Measurements from ENCODE around the gene CSF2RB. TPM values are rescaled to one million over a fixed set of nuclear protein-coding genes. Genes with fewer than 3 reads are reported as not detected.

Gene CSF2RB
- total RNA-seq, 1 experiment from 2014 or later = not detected

DNA sequence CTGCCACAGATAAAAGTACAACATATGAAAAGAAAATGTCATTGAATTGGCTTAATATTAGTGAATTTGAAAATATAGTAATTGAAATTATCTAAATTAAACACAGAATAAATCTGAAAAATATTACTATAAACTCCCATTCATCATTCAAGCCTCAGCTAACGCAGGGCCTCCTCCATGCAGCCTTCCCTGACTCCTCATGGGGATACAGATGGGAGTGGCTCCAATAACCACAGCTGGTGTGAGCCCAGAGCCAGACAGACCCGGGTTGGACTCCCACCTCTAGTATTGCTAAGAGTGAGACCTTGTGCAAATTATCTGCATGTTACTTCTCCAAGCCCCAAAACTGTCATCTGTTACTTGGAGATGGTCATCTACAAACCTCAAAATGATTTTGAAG lies 44.9 kb downstream of the CSF2RB start:
- Mint-ChIP-seq H3K4me3 (no peak overlapping the region), H3K27me3 (ENCODE audit: low read depth) (peaks cover 39% of the 10 kb centered on the region), H3K27ac (no peak overlapping the region), H3K36me3 (ENCODE audit: insufficient read depth in 1 of 3, low read depth in 3 of 3) (peaks cover 3 to 10% (median 9%) of the 10 kb centered on the region in 3 experiments; a peak in 6 of 7 replicates), H3K4me1 (peaks cover 10 to 20% of the 10 kb centered on the region in 2 experiments), H3K9me3 (peaks cover 18 to 20% of the 10 kb centered on the region in 2 experiments)
- Histone ChIP-seq H3K27me3 (ENCODE audit: insufficient read depth, low read length) (no peaks in the 10 kb centered on the region), H2BK5ac (ENCODE audit: insufficient read length, low read length) (no peak overlapping the region), H3T11ph (ENCODE audit: low read length) (no peak overlapping the region), H2BK120ac (ENCODE audit: low read depth, low read length, poor library complexity, severe bottlenecking) (no peak overlapping the region), H4K5ac (ENCODE audit: insufficient read length, low read depth, low read length) (no peak overlapping the region), H2BK12ac (ENCODE audit: insufficient read length, low read depth, low read length) (no peak overlapping the region), H3K79me2 (ENCODE audit: insufficient read depth, low read length) (no peaks in the 10 kb centered on the region), H2AK5ac (ENCODE audit: insufficient read length, low read length) (no peak overlapping the region), H3K23ac (ENCODE audit: insufficient read length, low read depth, low read length) (no peak overlapping the region), H3K14ac (ENCODE audit: insufficient read depth, low read length) (no peak overlapping the region), H3K4me1 (ENCODE audit: insufficient read depth, low read length) (no peaks in the 10 kb centered on the region), H3K9ac (ENCODE audit: extremely low read depth, insufficient read length, low read length) (no peak overlapping the region), H4K20me1 (ENCODE audit: control insufficient read depth, insufficient read depth, insufficient read length) (no peaks in the 10 kb centered on the region), H4K91ac (ENCODE audit: insufficient read length, low read depth, low read length) (no peak overlapping the region), H3K9me3 (ENCODE audit: control insufficient read depth, low read depth, low read length) (no peaks in the 10 kb centered on the region), H2BK20ac (ENCODE audit: low read depth, low read length, poor library complexity, severe bottlenecking) (no peak overlapping the region), H2BK15ac (ENCODE audit: low read depth, low read length) (no peak overlapping the region), H3K56ac (ENCODE audit: insufficient read length, low read depth, low read length) (no peak overlapping the region), H3K27ac (ENCODE audit: insufficient read length, low read depth, low read length) (no peak overlapping the region), H4K8ac (replicated peaks; ENCODE audit: insufficient read length, low read depth, low read length) (no peak overlapping the region), H3K4me2 (ENCODE audit: insufficient read depth, insufficient read length, low read length) (no peak overlapping the region), H3K23me2 (ENCODE audit: insufficient read length, low read depth, low read length, poor library complexity, severe bottlenecking) (no peaks in the 10 kb centered on the region), H3K4ac (ENCODE audit: low read depth, low read length) (no peak overlapping the region), H3K18ac (ENCODE audit: insufficient read length, low read depth, low read length) (no peak overlapping the region), H2AFZ (ENCODE audit: low read length) (no peak overlapping the region), H3K79me1 (ENCODE audit: insufficient read depth, low read depth, low read length, poor library complexity, severe bottlenecking) (no peaks in the 10 kb centered on the region)
- WGBS (ENCODE audit: extremely low coverage, insufficient read length, low lambda C conversion rate) = no CpG with 5 or more reads among the region's 2 CpGs
- DNase-seq = no peak
- TF ChIP-seq, protein P1, sequence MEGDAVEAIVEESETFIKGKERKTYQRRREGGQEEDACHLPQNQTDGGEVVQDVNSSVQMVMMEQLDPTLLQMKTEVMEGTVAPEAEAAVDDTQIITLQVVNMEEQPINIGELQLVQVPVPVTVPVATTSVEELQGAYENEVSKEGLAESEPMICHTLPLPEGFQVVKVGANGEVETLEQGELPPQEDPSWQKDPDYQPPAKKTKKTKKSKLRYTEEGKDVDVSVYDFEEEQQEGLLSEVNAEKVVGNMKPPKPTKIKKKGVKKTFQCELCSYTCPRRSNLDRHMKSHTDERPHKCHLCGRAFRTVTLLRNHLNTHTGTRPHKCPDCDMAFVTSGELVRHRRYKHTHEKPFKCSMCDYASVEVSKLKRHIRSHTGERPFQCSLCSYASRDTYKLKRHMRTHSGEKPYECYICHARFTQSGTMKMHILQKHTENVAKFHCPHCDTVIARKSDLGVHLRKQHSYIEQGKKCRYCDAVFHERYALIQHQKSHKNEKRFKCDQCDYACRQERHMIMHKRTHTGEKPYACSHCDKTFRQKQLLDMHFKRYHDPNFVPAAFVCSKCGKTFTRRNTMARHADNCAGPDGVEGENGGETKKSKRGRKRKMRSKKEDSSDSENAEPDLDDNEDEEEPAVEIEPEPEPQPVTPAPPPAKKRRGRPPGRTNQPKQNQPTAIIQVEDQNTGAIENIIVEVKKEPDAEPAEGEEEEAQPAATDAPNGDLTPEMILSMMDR (conservative IDR thresholded peaks at IDR 0.05) = no peak
